ENCODE results near the gene UBE2Z. TPM values are rescaled to one million over a fixed set of nuclear protein-coding genes. Genes with fewer than 3 reads are reported as not detected.

The UBE2Z gene
- total RNA-seq, 1 donor from 2014 or later = 76.5 TPM

GRCh38 chr17:48903401-48903800, 4.8 kb upstream of the UBE2Z start:
- Mint-ChIP-seq H3K4me1 (ENCODE audit: low read depth, unreplicated experiment) (no peaks in the 10 kb centered on the region), H3K27ac (ENCODE audit: unreplicated experiment) (no peak overlapping the region), H3K4me3 (ENCODE audit: unreplicated experiment) (no peak overlapping the region), H3K27me3 (ENCODE audit: unreplicated experiment) (no peaks in the 10 kb centered on the region), H3K36me3 (ENCODE audit: unreplicated experiment) (no peaks in the 10 kb centered on the region), H3K9me3 (ENCODE audit: unreplicated experiment) (peaks cover 6% of the 10 kb centered on the region)
- no peak for DNase-seq
- TF ChIP-seq CTCF (IDR thresholded peaks at IDR 0.05; ENCODE audit: partially characterized antibody, unreplicated experiment) = no peak

GRCh38 chr17:48904428-48904827, 3.8 kb upstream of the UBE2Z start:
- no peak overlapping the region for H3K4me3 Mint-ChIP-seq (ENCODE audit: unreplicated experiment)
- TF ChIP-seq CTCF (IDR thresholded peaks at IDR 0.05; ENCODE audit: partially characterized antibody, unreplicated experiment) = no peak
- peaks cover 3% of the 10 kb centered on the region for H3K27me3 Mint-ChIP-seq (ENCODE audit: unreplicated experiment)

GRCh38 chr17:48905987-48906515, 2.2 kb upstream of the UBE2Z start:
- no peak overlapping the region for H3K4me3 Mint-ChIP-seq (ENCODE audit: unreplicated experiment)
- peaks cover 11% of the 10 kb centered on the region for H3K9me3 Mint-ChIP-seq (ENCODE audit: unreplicated experiment)
- H3K27me3 Mint-ChIP-seq (ENCODE audit: unreplicated experiment) = peaks cover 7% of the 10 kb centered on the region
- TF ChIP-seq CTCF (IDR thresholded peaks at IDR 0.05; ENCODE audit: partially characterized antibody, unreplicated experiment) = no peak
- H3K4me1 Mint-ChIP-seq (ENCODE audit: low read depth, unreplicated experiment) = peaks cover 13% of the 10 kb centered on the region
- H3K36me3 Mint-ChIP-seq (ENCODE audit: unreplicated experiment) = no peaks in the 10 kb centered on the region
- no peak overlapping the region for H3K27ac Mint-ChIP-seq (ENCODE audit: unreplicated experiment)
- DNase-seq = no peak

More at GRCh38 chr17:48904428-48904827, 3.8 kb upstream of the UBE2Z start:
- no peaks in the 10 kb centered on the region for H3K36me3 Mint-ChIP-seq (ENCODE audit: unreplicated experiment)
- H3K9me3 Mint-ChIP-seq (ENCODE audit: unreplicated experiment) = peaks cover 8% of the 10 kb centered on the region
- DNase-seq = no peak
- H3K27ac Mint-ChIP-seq (ENCODE audit: unreplicated experiment) = no peak overlapping the region
- no peaks in the 10 kb centered on the region for H3K4me1 Mint-ChIP-seq (ENCODE audit: low read depth, unreplicated experiment)

DNA sequence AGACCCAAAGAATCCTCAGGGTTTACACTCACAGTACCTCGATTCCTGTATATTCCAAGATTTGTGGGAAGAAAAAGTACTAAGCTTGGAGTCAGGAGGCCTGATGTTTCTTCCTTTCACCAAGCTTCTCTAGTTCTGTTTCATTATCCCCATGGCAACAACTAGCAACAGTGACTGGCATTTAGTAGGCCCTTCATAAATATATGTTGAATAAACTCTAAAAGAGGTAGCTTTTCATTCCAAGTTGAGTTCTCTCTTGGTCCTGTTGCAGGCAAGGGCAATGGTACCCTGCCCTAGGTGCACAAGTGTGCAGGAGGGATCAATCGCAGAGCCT, 527 bp upstream of the UBE2Z start:
- Mint-ChIP-seq H3K27me3 (ENCODE audit: unreplicated experiment) (peaks cover 7% of the 10 kb centered on the region), H3K9me3 (ENCODE audit: unreplicated experiment) (peaks cover 11% of the 10 kb centered on the region), H3K4me1 (ENCODE audit: low read depth, unreplicated experiment) (peaks cover 13% of the 10 kb centered on the region), H3K36me3 (ENCODE audit: unreplicated experiment) (no peaks in the 10 kb centered on the region), H3K4me3 (ENCODE audit: unreplicated experiment) (peak overlapping the region; percentile 91), H3K27ac (ENCODE audit: unreplicated experiment) (peak overlapping the region; percentile 92)
- TF ChIP-seq CTCF (IDR thresholded peaks at IDR 0.05; ENCODE audit: partially characterized antibody, unreplicated experiment) = no peak
- DNase-seq = no peak

GRCh38 chr17:48908853-48909394, 717 bp downstream of the UBE2Z start:
- H3K36me3 Mint-ChIP-seq (ENCODE audit: unreplicated experiment) = no peaks in the 10 kb centered on the region
- peaks cover 11% of the 10 kb centered on the region for H3K9me3 Mint-ChIP-seq (ENCODE audit: unreplicated experiment)
- peaks cover 7% of the 10 kb centered on the region for H3K27me3 Mint-ChIP-seq (ENCODE audit: unreplicated experiment)
- no peak for TF ChIP-seq CTCF (IDR thresholded peaks at IDR 0.05; ENCODE audit: partially characterized antibody, unreplicated experiment)
- peak overlapping the region; percentile 96 for H3K27ac Mint-ChIP-seq (ENCODE audit: unreplicated experiment)
- peak; percentile 92 for DNase-seq
- H3K4me1 Mint-ChIP-seq (ENCODE audit: low read depth, unreplicated experiment) = peaks cover 14% of the 10 kb centered on the region
- peak overlapping the region; percentile 100 for H3K4me3 Mint-ChIP-seq (ENCODE audit: unreplicated experiment)

Measured in glutamatergic neuron (in vitro differentiated cells).